ENCODE results near the gene KIF24. TPM values are rescaled to one million over a fixed set of nuclear protein-coding genes. Genes with fewer than 3 reads are reported as not detected.

Gene KIF24
- polyA plus RNA-seq, 1 of the 3 experiments (the other 2 are of a cell fraction): 1.2 TPM

DNA sequence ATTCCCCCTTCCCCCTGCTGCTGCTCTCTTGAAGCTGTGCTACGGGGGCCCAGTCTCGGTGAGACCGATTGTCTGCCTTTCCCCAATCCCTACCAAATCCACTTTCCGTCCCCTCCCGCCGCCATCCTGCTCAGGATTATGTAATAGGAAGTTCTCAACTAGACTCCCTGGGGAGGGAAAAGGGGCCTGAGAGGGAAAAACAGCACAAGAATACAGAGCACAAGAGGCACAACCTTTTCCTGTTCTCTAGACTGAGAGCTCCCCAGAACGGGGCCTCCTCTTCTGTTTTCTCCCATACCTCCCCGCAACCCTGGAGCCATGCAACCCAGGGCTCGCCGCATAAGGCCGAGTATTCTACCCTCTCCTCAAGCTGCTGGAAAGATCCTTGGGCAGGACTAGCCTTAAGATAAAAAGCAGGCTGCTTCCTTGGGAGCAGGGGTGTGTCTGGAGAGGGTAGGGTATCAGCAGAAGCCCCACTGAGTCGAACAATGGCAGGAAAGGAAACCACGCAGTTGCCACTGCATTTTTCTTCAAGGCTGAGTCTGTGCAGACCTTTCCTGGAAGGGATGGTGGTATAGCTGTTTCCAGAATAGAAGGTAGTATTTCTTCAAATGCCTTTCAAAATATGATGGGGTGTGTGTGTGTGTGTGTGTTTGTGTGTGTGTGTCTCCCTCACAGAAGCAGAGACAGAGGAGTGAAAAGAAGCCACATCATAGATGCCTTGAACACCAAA is 34.7 kb upstream of the KIF24 start:
- Histone ChIP-seq H3K4me3 (ENCODE audit: low read depth in 2 of 2, low read length in 1 of 2) (no peak overlapping the region), H3K9me2 (no peaks in the 10 kb centered on the region), H2AFZ (ENCODE audit: low read depth) (no peak overlapping the region), H3K9ac (no peak overlapping the region), H3K36me3 (replicated peaks in 1 of 2; ENCODE audit: control insufficient read depth in 1 of 2, insufficient read depth in 2 of 2, low read length in 1 of 2) (no peaks in the 10 kb centered on the region), H3F3A (replicated peaks; ENCODE audit: insufficient read depth) (no peaks in the 10 kb centered on the region), H3K27ac (ENCODE audit: low read depth in 2 of 2, low read length in 1 of 2) (no peak overlapping the region), H3K27me3 (ENCODE audit: insufficient read depth) (no peaks in the 10 kb centered on the region), H3K9me3 (no peaks in the 10 kb centered on the region), H4K20me1 (ENCODE audit: insufficient read depth) (no peaks in the 10 kb centered on the region), H3K79me2 (ENCODE audit: insufficient read depth) (no peaks in the 10 kb centered on the region), H3K4me1 (ENCODE audit: control insufficient read depth in 1 of 2, insufficient read depth in 2 of 2, low read depth in 1 of 2, low read length in 1 of 2) (peaks cover 0 to 4% of the 10 kb centered on the region in 2 experiments; a peak in 2 of 4 replicates), H3K4me2 (no peak overlapping the region)
- ChIA-PET CTCF (interaction anchor here (0.8 to 2.1 kb wide), 5 partner anchors 9 to 122 kb away, joined by 3 to 6 read pairs (median 3); no protein-coding TSS in a partner anchor), POLR2A (no interaction called here)
- 90% methylated on average over 13 of the region's 13 CpGs for WGBS (ENCODE audit: low lambda C conversion rate)
- DNase-seq: no peak
- TF ChIP-seq, protein P1, sequence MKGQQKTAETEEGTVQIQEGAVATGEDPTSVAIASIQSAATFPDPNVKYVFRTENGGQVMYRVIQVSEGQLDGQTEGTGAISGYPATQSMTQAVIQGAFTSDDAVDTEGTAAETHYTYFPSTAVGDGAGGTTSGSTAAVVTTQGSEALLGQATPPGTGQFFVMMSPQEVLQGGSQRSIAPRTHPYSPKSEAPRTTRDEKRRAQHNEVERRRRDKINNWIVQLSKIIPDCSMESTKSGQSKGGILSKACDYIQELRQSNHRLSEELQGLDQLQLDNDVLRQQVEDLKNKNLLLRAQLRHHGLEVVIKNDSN (IDR thresholded peaks at IDR 0.05; ENCODE audit: borderline replicate concordance, low read depth): no peak
- TF ChIP-seq, protein P2, sequence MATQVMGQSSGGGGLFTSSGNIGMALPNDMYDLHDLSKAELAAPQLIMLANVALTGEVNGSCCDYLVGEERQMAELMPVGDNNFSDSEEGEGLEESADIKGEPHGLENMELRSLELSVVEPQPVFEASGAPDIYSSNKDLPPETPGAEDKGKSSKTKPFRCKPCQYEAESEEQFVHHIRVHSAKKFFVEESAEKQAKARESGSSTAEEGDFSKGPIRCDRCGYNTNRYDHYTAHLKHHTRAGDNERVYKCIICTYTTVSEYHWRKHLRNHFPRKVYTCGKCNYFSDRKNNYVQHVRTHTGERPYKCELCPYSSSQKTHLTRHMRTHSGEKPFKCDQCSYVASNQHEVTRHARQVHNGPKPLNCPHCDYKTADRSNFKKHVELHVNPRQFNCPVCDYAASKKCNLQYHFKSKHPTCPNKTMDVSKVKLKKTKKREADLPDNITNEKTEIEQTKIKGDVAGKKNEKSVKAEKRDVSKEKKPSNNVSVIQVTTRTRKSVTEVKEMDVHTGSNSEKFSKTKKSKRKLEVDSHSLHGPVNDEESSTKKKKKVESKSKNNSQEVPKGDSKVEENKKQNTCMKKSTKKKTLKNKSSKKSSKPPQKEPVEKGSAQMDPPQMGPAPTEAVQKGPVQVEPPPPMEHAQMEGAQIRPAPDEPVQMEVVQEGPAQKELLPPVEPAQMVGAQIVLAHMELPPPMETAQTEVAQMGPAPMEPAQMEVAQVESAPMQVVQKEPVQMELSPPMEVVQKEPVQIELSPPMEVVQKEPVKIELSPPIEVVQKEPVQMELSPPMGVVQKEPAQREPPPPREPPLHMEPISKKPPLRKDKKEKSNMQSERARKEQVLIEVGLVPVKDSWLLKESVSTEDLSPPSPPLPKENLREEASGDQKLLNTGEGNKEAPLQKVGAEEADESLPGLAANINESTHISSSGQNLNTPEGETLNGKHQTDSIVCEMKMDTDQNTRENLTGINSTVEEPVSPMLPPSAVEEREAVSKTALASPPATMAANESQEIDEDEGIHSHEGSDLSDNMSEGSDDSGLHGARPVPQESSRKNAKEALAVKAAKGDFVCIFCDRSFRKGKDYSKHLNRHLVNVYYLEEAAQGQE (IDR thresholded peaks at IDR 0.05; ENCODE audit: low read depth, low read length): no peak
- TF ChIP-seq, protein P3, sequence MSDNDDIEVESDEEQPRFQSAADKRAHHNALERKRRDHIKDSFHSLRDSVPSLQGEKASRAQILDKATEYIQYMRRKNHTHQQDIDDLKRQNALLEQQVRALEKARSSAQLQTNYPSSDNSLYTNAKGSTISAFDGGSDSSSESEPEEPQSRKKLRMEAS (IDR thresholded peaks at IDR 0.05; ENCODE audit: low read depth): no peak
- TF ChIP-seq, protein P4, sequence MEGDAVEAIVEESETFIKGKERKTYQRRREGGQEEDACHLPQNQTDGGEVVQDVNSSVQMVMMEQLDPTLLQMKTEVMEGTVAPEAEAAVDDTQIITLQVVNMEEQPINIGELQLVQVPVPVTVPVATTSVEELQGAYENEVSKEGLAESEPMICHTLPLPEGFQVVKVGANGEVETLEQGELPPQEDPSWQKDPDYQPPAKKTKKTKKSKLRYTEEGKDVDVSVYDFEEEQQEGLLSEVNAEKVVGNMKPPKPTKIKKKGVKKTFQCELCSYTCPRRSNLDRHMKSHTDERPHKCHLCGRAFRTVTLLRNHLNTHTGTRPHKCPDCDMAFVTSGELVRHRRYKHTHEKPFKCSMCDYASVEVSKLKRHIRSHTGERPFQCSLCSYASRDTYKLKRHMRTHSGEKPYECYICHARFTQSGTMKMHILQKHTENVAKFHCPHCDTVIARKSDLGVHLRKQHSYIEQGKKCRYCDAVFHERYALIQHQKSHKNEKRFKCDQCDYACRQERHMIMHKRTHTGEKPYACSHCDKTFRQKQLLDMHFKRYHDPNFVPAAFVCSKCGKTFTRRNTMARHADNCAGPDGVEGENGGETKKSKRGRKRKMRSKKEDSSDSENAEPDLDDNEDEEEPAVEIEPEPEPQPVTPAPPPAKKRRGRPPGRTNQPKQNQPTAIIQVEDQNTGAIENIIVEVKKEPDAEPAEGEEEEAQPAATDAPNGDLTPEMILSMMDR (IDR thresholded peaks at IDR 0.05): no peak
- no peak for TF ChIP-seq TEAD4 (IDR thresholded peaks at IDR 0.05; ENCODE audit: borderline replicate concordance, insufficient read depth)
- no peak for TF ChIP-seq FOXM1 (IDR thresholded peaks at IDR 0.05; ENCODE audit: low read depth)
- no peak for TF ChIP-seq CHD2 (IDR thresholded peaks at IDR 0.05; ENCODE audit: low read length, partially characterized antibody)
- TF ChIP-seq POLR2AphosphoS5 (IDR thresholded peaks at IDR 0.05; ENCODE audit: low read depth, low read length): no peak
- no peak for TF ChIP-seq TAF1 (IDR thresholded peaks at IDR 0.05; ENCODE audit: borderline replicate concordance, low read depth, low read length)
- TF ChIP-seq EZH2phosphoT487 (IDR thresholded peaks at IDR 0.05; ENCODE audit: borderline replicate concordance, low read depth): no peak
- no peak for TF ChIP-seq RXRA (IDR thresholded peaks at IDR 0.05; ENCODE audit: borderline replicate concordance, low read depth)
- no peak for TF ChIP-seq RCOR1 (IDR thresholded peaks at IDR 0.05; ENCODE audit: low read length)
- no peak for TF ChIP-seq MXI1 (IDR thresholded peaks at IDR 0.05; ENCODE audit: low read depth, low read length)
- TF ChIP-seq TCF12 (IDR thresholded peaks at IDR 0.05): no peak
- no peak for TF ChIP-seq FOXJ3 (CRISPR knock-in tag; IDR thresholded peaks at IDR 0.05)
- TF ChIP-seq, protein P5, sequence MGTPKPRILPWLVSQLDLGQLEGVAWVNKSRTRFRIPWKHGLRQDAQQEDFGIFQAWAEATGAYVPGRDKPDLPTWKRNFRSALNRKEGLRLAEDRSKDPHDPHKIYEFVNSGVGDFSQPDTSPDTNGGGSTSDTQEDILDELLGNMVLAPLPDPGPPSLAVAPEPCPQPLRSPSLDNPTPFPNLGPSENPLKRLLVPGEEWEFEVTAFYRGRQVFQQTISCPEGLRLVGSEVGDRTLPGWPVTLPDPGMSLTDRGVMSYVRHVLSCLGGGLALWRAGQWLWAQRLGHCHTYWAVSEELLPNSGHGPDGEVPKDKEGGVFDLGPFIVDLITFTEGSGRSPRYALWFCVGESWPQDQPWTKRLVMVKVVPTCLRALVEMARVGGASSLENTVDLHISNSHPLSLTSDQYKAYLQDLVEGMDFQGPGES (IDR thresholded peaks at IDR 0.05; ENCODE audit: low read depth, low read length): no peak
- no peak for TF ChIP-seq SMC3 (IDR thresholded peaks at IDR 0.05; ENCODE audit: low read depth, low read length)
- TF ChIP-seq, protein P6, sequence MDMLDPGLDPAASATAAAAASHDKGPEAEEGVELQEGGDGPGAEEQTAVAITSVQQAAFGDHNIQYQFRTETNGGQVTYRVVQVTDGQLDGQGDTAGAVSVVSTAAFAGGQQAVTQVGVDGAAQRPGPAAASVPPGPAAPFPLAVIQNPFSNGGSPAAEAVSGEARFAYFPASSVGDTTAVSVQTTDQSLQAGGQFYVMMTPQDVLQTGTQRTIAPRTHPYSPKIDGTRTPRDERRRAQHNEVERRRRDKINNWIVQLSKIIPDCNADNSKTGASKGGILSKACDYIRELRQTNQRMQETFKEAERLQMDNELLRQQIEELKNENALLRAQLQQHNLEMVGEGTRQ (IDR thresholded peaks at IDR 0.05; ENCODE audit: borderline replicate concordance, low read depth, low read length): no peak
- TF ChIP-seq, protein P7, sequence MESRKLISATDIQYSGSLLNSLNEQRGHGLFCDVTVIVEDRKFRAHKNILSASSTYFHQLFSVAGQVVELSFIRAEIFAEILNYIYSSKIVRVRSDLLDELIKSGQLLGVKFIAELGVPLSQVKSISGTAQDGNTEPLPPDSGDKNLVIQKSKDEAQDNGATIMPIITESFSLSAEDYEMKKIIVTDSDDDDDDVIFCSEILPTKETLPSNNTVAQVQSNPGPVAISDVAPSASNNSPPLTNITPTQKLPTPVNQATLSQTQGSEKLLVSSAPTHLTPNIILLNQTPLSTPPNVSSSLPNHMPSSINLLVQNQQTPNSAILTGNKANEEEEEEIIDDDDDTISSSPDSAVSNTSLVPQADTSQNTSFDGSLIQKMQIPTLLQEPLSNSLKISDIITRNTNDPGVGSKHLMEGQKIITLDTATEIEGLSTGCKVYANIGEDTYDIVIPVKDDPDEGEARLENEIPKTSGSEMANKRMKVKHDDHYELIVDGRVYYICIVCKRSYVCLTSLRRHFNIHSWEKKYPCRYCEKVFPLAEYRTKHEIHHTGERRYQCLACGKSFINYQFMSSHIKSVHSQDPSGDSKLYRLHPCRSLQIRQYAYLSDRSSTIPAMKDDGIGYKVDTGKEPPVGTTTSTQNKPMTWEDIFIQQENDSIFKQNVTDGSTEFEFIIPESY (IDR thresholded peaks at IDR 0.05; ENCODE audit: borderline replicate concordance, low read depth): no peak
- no peak for TF ChIP-seq FOSL2 (IDR thresholded peaks at IDR 0.05; ENCODE audit: borderline replicate concordance, low read depth)
